Esophagus (tissue), 2 donors: ENCODE measurements around the gene GRIK5. TPM values are rescaled to one million over a fixed set of nuclear protein-coding genes. Genes with fewer than 3 reads are reported as not detected.
"Not testable (repeated sequence)": the region's sequence is repeated elsewhere in the genome, so short reads cannot be mapped to it uniquely, and the experiment has no call there.

Source experiments
- H3K27ac ChIP-seq, 2 donors: one replicate each; pipeline ENCODE4 v1.5.1; 2013; ENCODE audit warnings: low read depth in 2 of 2, mild to moderate bottlenecking in 2 of 2, inconsistent platforms in 1 of 2, low read length in 1 of 2, moderate library complexity in 1 of 2
- H3K27me3 ChIP-seq, 2 donors: one replicate each; pipeline ENCODE4 v1.6.1; 2013; ENCODE audit warnings: low read length in 2 of 2, control low read depth in 1 of 2, mild to moderate bottlenecking in 1 of 2; ENCODE audit not compliant: insufficient read depth in 2 of 2, control insufficient read depth in 1 of 2
- H3K36me3 ChIP-seq, 2 donors: one replicate each; pipeline ENCODE4 v1.6.1; 2013; ENCODE audit warnings: low read length in 1 of 2; ENCODE audit not compliant: control insufficient read depth in 2 of 2, insufficient read depth in 2 of 2
- H3K4me1 ChIP-seq, 2 donors: one replicate each; pipeline ENCODE4 v1.6.1; 2013; ENCODE audit warnings: low read length in 1 of 2; ENCODE audit not compliant: control insufficient read depth in 2 of 2, insufficient read depth in 2 of 2
- H3K4me3 ChIP-seq, 2 donors: one replicate each; pipeline ENCODE4 v1.5.1; 2013; ENCODE audit warnings: low read length in 2 of 2, mild to moderate bottlenecking in 2 of 2, low read depth in 1 of 2, moderate library complexity in 1 of 2
- H3K9me3 ChIP-seq, 2 donors: one replicate each; pipeline ENCODE4 v1.6.1; 2013; ENCODE audit warnings: mild to moderate bottlenecking in 2 of 2, low read depth in 1 of 2, low read length in 1 of 2, moderate library complexity in 1 of 2; ENCODE audit not compliant: control insufficient read depth in 2 of 2, insufficient read depth in 1 of 2
- WGBS, 2 donors: extraction: QIAGEN DNeasy Blood & Tissue Kit; methylation state at CpG; one replicate each; pipeline ENCODE4 v1.1.7; 2013; 5-methylcytosine and 5-hydroxymethylcytosine counted together
- polyA plus RNA-seq, 2 donors: library from polyadenylated mRNA; stranded (reverse); fragments of 200-250 nt; gene quantifications; one replicate each; pipeline ENCODE4 v1.2.3, GENCODE V29; 2013
- donor health status: healthy with polysubstance abuse.
- donor health status: Bipolar disorder and iron deficiency.

GRIK5 gene
- polyA plus RNA-seq, 2 donors, result 1.1 to 1.4 TPM

GRCh38 chr19:42028304-42029216 is 41.4 kb downstream of the GRIK5 start:
- Histone ChIP-seq H3K9me3 (no peaks in the 10 kb centered on the region), H3K27ac (no peak overlapping the region), H3K4me3 (no peak overlapping the region), H3K36me3 (no peaks in the 10 kb centered on the region), H3K27me3 (no peaks in the 10 kb centered on the region), H3K4me1 (no peaks in the 10 kb centered on the region)
- 53 to 57% methylated on average over 8 of the region's 8 CpGs for WGBS, 2 donors

GRCh38 chr19:42024622-42025111 is 45.3 kb downstream of the GRIK5 start:
- Histone ChIP-seq H3K4me3 (no peak overlapping the region), H3K9me3 (no peaks in the 10 kb centered on the region), H3K36me3 (no peaks in the 10 kb centered on the region), H3K4me1 (no peaks in the 10 kb centered on the region), H3K27me3 (no peaks in the 10 kb centered on the region), H3K27ac (no peak overlapping the region)
- WGBS, 2 donors, result 38 to 44% methylated on average over 12 of the region's 12 CpGs

GRCh38 chr19:42023943-42024260 is 46.1 kb downstream of the GRIK5 start:
- WGBS, 2 donors, result 82 to 88% methylated on average over 4 of the region's 4 CpGs
- H3K4me3 ChIP-seq, result no peak overlapping the region
- no peaks in the 10 kb centered on the region for H3K27me3 ChIP-seq
- H3K9me3 ChIP-seq, result no peaks in the 10 kb centered on the region
- H3K36me3 ChIP-seq, result no peaks in the 10 kb centered on the region
- H3K27ac ChIP-seq, result no peak overlapping the region
- no peaks in the 10 kb centered on the region for H3K4me1 ChIP-seq

GRCh38 chr19:42023121-42023942 is 46.7 kb downstream of the GRIK5 start:
- 72 to 73% methylated on average over 17 of the region's 17 CpGs for WGBS, 2 donors
- H3K4me1 ChIP-seq, result no peaks in the 10 kb centered on the region

GRCh38 chr19:42022616-42023015 is 47.4 kb downstream of the GRIK5 start:
- 76 to 80% methylated on average over 5 of the region's 5 CpGs for WGBS, 2 donors
- Histone ChIP-seq H3K36me3 (no peaks in the 10 kb centered on the region), H3K27me3 (no peaks in the 10 kb centered on the region), H3K9me3 (no peaks in the 10 kb centered on the region), H3K4me1 (no peaks in the 10 kb centered on the region), H3K27ac (no peak overlapping the region), H3K4me3 (no peak overlapping the region)

More at GRCh38 chr19:42023121-42023942, 46.7 kb downstream of the GRIK5 start:
- no peaks in the 10 kb centered on the region for H3K9me3 ChIP-seq
- no peaks in the 10 kb centered on the region for H3K36me3 ChIP-seq
- H3K27ac ChIP-seq, result no peak overlapping the region
- H3K27me3 ChIP-seq, result no peaks in the 10 kb centered on the region
- H3K4me3 ChIP-seq, result no peak overlapping the region

- Histone ChIP-seq H3K9me3 (no peaks in the 10 kb centered on the region), H3K27ac (no peak overlapping the region), H3K27me3 (no peaks in the 10 kb centered on the region), H3K4me3 (no peak overlapping the region), H3K4me1 (no peaks in the 10 kb centered on the region), H3K36me3 (no peaks in the 10 kb centered on the region)
- WGBS, 2 donors, result 68 to 77% methylated on average over 15 of the region's 15 CpGs
These were observed 48.8 kb downstream of the GRIK5 start for GRCh38 chr19:42021185-42021584.

- Histone ChIP-seq H3K27ac (no peak overlapping the region), H3K4me1 (no peaks in the 10 kb centered on the region), H3K9me3 (no peaks in the 10 kb centered on the region), H3K4me3 (no peak overlapping the region), H3K27me3 (no peaks in the 10 kb centered on the region), H3K36me3 (no peaks in the 10 kb centered on the region)
- 64 to 77% methylated on average over 9 to 11 of the region's 11 CpGs for WGBS, 2 donors
These were observed 51.4 kb downstream of the GRIK5 start for GRCh38 chr19:42018503-42019193.

GRCh38 chr19:42017040-42017439 is 53.0 kb downstream of the GRIK5 start:
- no peak overlapping the region for H3K27ac ChIP-seq
- H3K27me3 ChIP-seq, result no peaks in the 10 kb centered on the region
- H3K4me3 ChIP-seq, result no peak overlapping the region
- 77 to 79% methylated on average over 8 of the region's 8 CpGs for WGBS, 2 donors
- no peaks in the 10 kb centered on the region for H3K4me1 ChIP-seq
- no peaks in the 10 kb centered on the region for H3K36me3 ChIP-seq
- H3K9me3 ChIP-seq, result no peaks in the 10 kb centered on the region

GRCh38 chr19:42012747-42013146 is 57.3 kb downstream of the GRIK5 start:
- H3K4me3 ChIP-seq, H3K4me1 ChIP-seq, H3K27ac ChIP-seq, H3K36me3 ChIP-seq, H3K9me3 ChIP-seq, H3K27me3 ChIP-seq: not testable (repeated sequence)
- 88 to 93% methylated on average over 3 of the region's 3 CpGs for WGBS, 2 donors
